HEK293 (cell line): ENCODE results near the gene TMEM63A.

Experiments
- CTCF ChIP-seq: fragments of 450-650 bp; formaldehyde crosslinking; IDR thresholded peaks from 2 replicates; pipeline ENCODE4 v1.5.1; 2016; ENCODE audit warnings: missing biosample characterization, missing genetic modification characterization
- KLF10 ChIP-seq: fragments of 450-650 bp; IDR thresholded peaks from 2 replicates; pipeline ENCODE4 v1.5.1; 2018; ENCODE audit warnings: missing biosample characterization, mild to moderate bottlenecking, missing genetic modification characterization
- YY1 ChIP-seq: fragments of 450-650 bp; formaldehyde crosslinking; IDR thresholded peaks from 2 replicates; pipeline ENCODE4 v1.5.1; 2018; ENCODE audit warnings: missing biosample characterization, missing genetic modification characterization
- ZNF121 ChIP-seq: fragments of 450-650 bp; formaldehyde crosslinking; IDR thresholded peaks from 2 replicates; pipeline ENCODE4 v1.5.1; 2016; ENCODE audit warnings: missing biosample characterization, missing genetic modification characterization
- ZNF274 ChIP-seq, 2 experiments: fragments of 200-500 bp in 1 of 2; fragments of 450-650 bp in 1 of 2; sonication (Bioruptor generic) in 1 of 2; formaldehyde crosslinking in 1 of 2; IDR thresholded peaks; 2 replicates each; pipeline versions ENCODE4 v1.5.1 to v1.6.1; 2014 to 2016; ENCODE audit warnings: borderline replicate concordance in 1 of 2, inconsistent platforms in 1 of 2, low read length in 1 of 2, missing biosample characterization in 1 of 2, missing genetic modification characterization in 1 of 2
- ZNF311 ChIP-seq: fragments of 450-650 bp; formaldehyde crosslinking; IDR thresholded peaks from 2 replicates; pipeline ENCODE4 v1.5.1; 2017; ENCODE audit warnings: missing biosample characterization, missing genetic modification characterization, borderline replicate concordance
- ZNF335 ChIP-seq: fragments of 450-650 bp; formaldehyde crosslinking; conservative IDR thresholded peaks from 2 replicates; pipeline ENCODE4 v1.5.1; 2016; ENCODE audit warnings: missing biosample characterization, missing genetic modification characterization
- ZNF670 ChIP-seq: fragments of 450-650 bp; formaldehyde crosslinking; IDR thresholded peaks from 2 replicates; pipeline ENCODE4 v1.5.1; 2016; ENCODE audit warnings: missing biosample characterization, missing genetic modification characterization, low read depth
- ZNF843 ChIP-seq: fragments of 450-650 bp; formaldehyde crosslinking; IDR thresholded peaks from 2 replicates; pipeline ENCODE4 v1.5.1; 2016; ENCODE audit warnings: missing biosample characterization, missing genetic modification characterization

- no peak for TF ChIP-seq ZNF121 (tag by site-specific recombination)
- TF ChIP-seq CTCF (tag by site-specific recombination): no peak
- no peak for TF ChIP-seq ZNF670 (tag by site-specific recombination)
- no peak for TF ChIP-seq ZNF311 (tag by site-specific recombination)
- no peak for TF ChIP-seq KLF10
- TF ChIP-seq ZNF335 (tag by site-specific recombination): no peak
- no peak for TF ChIP-seq ZNF843 (tag by site-specific recombination)
- TF ChIP-seq YY1: no peak
- no peak for TF ChIP-seq ZNF274 (IDR thresholded peaks at IDR 0.05; ENCODE audit: low read length)
- no peak for TF ChIP-seq ZNF274 (tag by site-specific recombination; IDR thresholded peaks at IDR 0.05; ENCODE audit: borderline replicate concordance)
These were observed 37.7 kb downstream of the TMEM63A start for GRCh38 chr1:225844236-225845061.
